Neural cell (in vitro differentiated cells): ENCODE measurements around the gene FNBP1L.

Experiments used
- CTCF ChIP-seq: fragments of 450-650 bp; IDR thresholded peaks from 2 replicates; pipeline ENCODE4 v1.5.1; 2014; ENCODE audit warnings: antibody characterized with exemption, mild to moderate bottlenecking, moderate library complexity; ENCODE audit not compliant: poor library complexity, severe bottlenecking
- EZH2 ChIP-seq: fragments of 200-600, 300-800 bp; shearing (Covaris generic), sonication (generic); IDR thresholded peaks from 2 replicates; pipeline ENCODE4 v1.6.1; 2014; ENCODE audit warnings: antibody characterized with exemption, low read length, borderline replicate concordance, mild to moderate bottlenecking; ENCODE audit not compliant: insufficient read depth, poor library complexity, severe bottlenecking
- RAD21 ChIP-seq: fragments of 450-650 bp; conservative IDR thresholded peaks from 2 replicates; pipeline ENCODE4 v1.6.1; 2014; ENCODE audit warnings: antibody characterized with exemption, mild to moderate bottlenecking, moderate library complexity
- REST ChIP-seq: IDR thresholded peaks from 2 replicates; pipeline ENCODE4 v1.6.1; 2012; ENCODE audit warnings: borderline replicate concordance
- SMC3 ChIP-seq: fragments of 450-650 bp; conservative IDR thresholded peaks from 2 replicates; pipeline ENCODE4 v1.6.1; 2014; ENCODE audit warnings: antibody characterized with exemption, mild to moderate bottlenecking, moderate library complexity; ENCODE audit not compliant: poor library complexity
- TAF1 ChIP-seq: IDR thresholded peaks from 2 replicates; pipeline ENCODE4 v1.6.1; 2012; ENCODE audit warnings: low read depth

GRCh38 chr1:93399781-93400180, 48.1 kb upstream of the FNBP1L start:
- TF ChIP-seq CTCF (no peak), EZH2 (no peak), REST (no peak), TAF1 (no peak), SMC3 (no peak), RAD21 (no peak)
